KOPT-K1 (cell line): ENCODE results near the gene RNF214.
"Not testable (repeated sequence)": the region's sequence is repeated elsewhere in the genome, so short reads cannot be mapped to it uniquely, and the experiment has no call there.

ENCODE experiments used
- H3K27ac ChIP-seq: fragments of 200-600 bp; sonication (generic); 2 replicates; pipeline ENCODE4 v1.5.1; 2016; ENCODE audit warnings: antibody characterized with exemption, mild to moderate bottlenecking, low read depth, low read length; ENCODE audit not compliant: poor library complexity, severe bottlenecking
- H3K36me3 ChIP-seq: fragments of 200-600 bp; sonication (generic); 2 replicates; pipeline ENCODE4 v1.5.1; 2017; ENCODE audit warnings: antibody characterized with exemption, mild to moderate bottlenecking, low read length, moderate library complexity; ENCODE audit not compliant: insufficient read depth
- H3K9me3 ChIP-seq: fragments of 200-600 bp; sonication (generic); 2 replicates; pipeline ENCODE4 v1.5.1; 2017; ENCODE audit warnings: antibody characterized with exemption, low read length, mild to moderate bottlenecking; ENCODE audit not compliant: insufficient read depth, poor library complexity, severe bottlenecking

The RNF214 gene

DNA sequence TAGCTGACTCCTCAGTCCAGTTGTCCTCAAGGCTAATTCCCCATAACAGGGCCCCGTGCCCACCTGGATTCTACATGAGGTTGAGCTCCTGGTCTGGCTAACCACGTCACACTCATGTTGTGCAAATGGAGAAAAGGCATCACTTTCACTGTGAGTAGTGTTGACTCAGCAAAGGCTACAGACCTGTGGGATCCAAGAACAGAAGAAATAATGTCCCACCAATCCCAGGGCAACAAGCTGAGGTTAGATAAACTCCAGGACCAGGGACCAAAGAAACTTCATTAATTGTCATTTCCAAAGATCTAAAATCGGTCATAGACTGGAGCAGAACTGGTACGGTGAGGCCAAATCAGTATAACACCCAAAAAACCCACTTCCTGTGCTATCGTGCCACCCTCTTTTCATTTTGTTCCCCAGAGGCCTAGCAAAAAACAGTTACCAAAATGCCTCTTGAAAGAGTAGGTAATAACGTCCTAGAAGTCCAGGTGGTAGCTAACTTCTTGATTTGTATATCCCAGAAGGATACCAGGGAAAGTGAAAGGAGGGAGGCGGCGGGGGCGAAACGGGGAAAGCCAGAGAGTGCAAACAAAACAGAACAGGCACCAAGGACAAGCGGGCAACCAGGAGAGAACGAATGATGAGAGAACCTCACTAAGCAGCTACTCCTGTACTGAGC is 2.0 kb upstream of the RNF214 start:
- H3K27ac ChIP-seq: peak overlapping the region; percentile 95
- H3K9me3 ChIP-seq: no peaks in the 10 kb centered on the region

GRCh38 chr11:117230999-117231841 is 1.3 kb upstream of the RNF214 start:
- H3K36me3 ChIP-seq: peaks cover 39% of the 10 kb centered on the region
- H3K9me3 ChIP-seq: no peaks in the 10 kb centered on the region
- H3K27ac ChIP-seq: peak overlapping the region; percentile 95

More for the DNA sequence above, 2.0 kb upstream of the RNF214 start:
- H3K36me3 ChIP-seq: peaks cover 47% of the 10 kb centered on the region

- peak within 1 kb of the TSS; percentile 95 for H3K27ac ChIP-seq
- H3K36me3 ChIP-seq: peaks cover 38% of the 10 kb centered on the region
- no peaks in the 10 kb centered on the region for H3K9me3 ChIP-seq
Measured at GRCh38 chr11:117231842-117232091, 704 bp upstream of the RNF214 start, which contains the start of gene PCSK7. Gene PCSK7 (minus strand): TSS chr11:117232073. CDS start chr11:117229844, 2,229 bp downstream.

DNA sequence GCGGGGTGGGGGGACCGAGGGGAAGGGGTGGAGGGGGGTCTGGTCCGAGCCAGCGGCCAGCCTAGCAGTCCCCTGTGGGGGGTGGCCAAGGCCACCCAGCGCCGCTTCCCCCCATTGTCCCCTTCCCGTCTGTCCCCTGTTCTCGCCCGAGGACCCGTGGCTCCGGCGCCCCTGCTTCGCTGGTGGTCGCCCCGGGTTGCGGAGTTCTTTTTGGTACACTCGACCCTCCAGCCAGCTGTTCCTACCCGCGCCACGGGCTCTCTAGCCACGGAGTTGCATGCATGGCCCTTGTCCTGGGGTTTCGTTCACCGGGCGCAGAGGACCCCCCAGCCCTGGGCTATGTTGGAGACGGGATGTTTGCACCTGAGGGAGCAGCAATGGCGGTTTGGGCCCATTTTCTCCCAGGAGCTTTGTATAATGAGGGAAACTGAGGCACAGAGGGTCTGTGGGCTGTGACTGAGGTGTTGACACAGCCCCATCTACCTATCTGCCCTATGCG is 489 bp downstream of the RNF214 start:
- H3K9me3 ChIP-seq: no peaks in the 10 kb centered on the region

GRCh38 chr11:117238221-117238620 is 5.8 kb downstream of the RNF214 start:
- H3K27ac ChIP-seq: no peak overlapping the region
- no peaks in the 10 kb centered on the region for H3K9me3 ChIP-seq
- peaks cover 48% of the 10 kb centered on the region for H3K36me3 ChIP-seq

More for the DNA sequence above, 489 bp downstream of the RNF214 start:
- Histone ChIP-seq H3K36me3 (peaks cover 27% of the 10 kb centered on the region), H3K27ac (peak overlapping the region; percentile 95)

GRCh38 chr11:117239295-117239694 is 6.8 kb downstream of the RNF214 start:
- peaks cover 55% of the 10 kb centered on the region for H3K36me3 ChIP-seq
- no peak overlapping the region for H3K27ac ChIP-seq
- no peaks in the 10 kb centered on the region for H3K9me3 ChIP-seq

DNA sequence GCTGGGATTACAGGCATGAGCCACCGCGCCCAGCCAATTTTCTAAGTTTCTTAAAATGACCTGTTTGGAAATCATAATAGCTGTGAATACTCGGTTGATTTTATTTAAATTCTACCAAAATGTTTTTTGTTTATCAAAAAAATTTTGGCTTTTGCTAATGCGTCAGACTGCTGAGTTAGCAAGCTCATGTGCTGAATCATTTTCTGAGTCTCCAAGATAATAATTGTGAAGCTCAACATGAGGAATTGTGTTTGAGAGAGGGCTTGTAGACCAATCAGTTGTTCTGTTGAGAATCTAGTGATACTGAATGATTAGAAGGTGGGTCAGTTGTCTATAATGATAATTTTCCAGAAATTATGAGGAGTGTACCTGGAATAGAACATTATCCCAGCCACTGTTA is 15.9 kb downstream of the RNF214 start:
- Histone ChIP-seq H3K9me3 (no peaks in the 10 kb centered on the region), H3K27ac (no peak overlapping the region), H3K36me3 (peaks cover 71% of the 10 kb centered on the region)

GRCh38 chr11:117249571-117249970 is 17.1 kb downstream of the RNF214 start:
- no peak overlapping the region for H3K27ac ChIP-seq
- peaks cover 73% of the 10 kb centered on the region for H3K36me3 ChIP-seq
- no peaks in the 10 kb centered on the region for H3K9me3 ChIP-seq

DNA sequence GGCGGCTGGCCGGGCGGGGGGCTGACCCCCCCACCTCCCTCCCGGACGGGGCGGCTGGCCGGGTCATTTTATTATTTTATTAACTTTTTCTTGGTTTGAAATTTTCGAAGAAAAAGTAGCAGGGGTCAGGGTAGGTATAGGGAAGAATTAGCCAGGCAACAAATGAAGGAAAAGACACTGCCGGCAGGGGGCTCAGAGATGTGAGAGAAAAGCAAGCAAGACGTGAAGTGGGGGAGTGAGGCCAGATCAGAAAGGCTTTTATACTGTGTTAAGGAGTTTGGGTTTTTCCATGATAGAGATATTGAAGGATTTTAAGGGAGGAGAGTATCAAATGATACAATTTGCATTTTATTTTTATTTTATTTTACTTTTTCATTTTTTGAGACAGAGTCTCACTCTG is 19.0 kb downstream of the RNF214 start:
- Histone ChIP-seq H3K9me3 (no peaks in the 10 kb centered on the region), H3K36me3 (peaks cover 67% of the 10 kb centered on the region)

GRCh38 chr11:117255966-117256365 is 23.5 kb downstream of the RNF214 start:
- Histone ChIP-seq H3K27ac (no peak overlapping the region), H3K9me3 (no peaks in the 10 kb centered on the region), H3K36me3 (peaks cover 35% of the 10 kb centered on the region)

More for the DNA sequence above, 19.0 kb downstream of the RNF214 start:
- no peak overlapping the region for H3K27ac ChIP-seq

DNA sequence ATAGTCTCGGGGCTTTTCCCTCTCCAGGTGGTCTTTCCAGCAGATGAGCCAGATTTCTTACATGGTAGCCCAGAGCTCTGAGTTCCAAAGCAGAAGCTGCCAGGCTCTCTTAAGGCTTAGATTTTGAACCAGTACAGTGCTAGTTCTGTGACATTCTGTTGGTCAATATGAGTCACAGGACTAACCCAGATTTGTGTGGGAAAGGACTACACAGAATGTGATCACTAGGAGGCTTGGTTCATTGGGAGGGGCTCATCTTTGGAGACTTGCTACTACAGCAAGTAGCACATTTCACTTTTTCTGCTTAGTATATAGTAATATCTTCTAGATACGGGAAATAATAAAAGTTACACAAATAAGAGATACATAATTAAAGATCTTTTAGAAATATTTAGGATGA is 24.1 kb downstream of the RNF214 start:
- no peak overlapping the region for H3K27ac ChIP-seq
- H3K9me3 ChIP-seq: no peaks in the 10 kb centered on the region
- H3K36me3 ChIP-seq: peaks cover 35% of the 10 kb centered on the region

GRCh38 chr11:117258576-117258975 is 26.1 kb downstream of the RNF214 start:
- peaks cover 27% of the 10 kb centered on the region for H3K36me3 ChIP-seq
- H3K9me3 ChIP-seq: no peaks in the 10 kb centered on the region
- H3K27ac ChIP-seq: no peak overlapping the region

GRCh38 chr11:117259417-117259816 is 26.9 kb downstream of the RNF214 start:
- H3K36me3 ChIP-seq: peaks cover 19% of the 10 kb centered on the region; the same call in 1 of the 2 replicates
- no peak overlapping the region for H3K27ac ChIP-seq
- H3K9me3 ChIP-seq: no peaks in the 10 kb centered on the region

DNA sequence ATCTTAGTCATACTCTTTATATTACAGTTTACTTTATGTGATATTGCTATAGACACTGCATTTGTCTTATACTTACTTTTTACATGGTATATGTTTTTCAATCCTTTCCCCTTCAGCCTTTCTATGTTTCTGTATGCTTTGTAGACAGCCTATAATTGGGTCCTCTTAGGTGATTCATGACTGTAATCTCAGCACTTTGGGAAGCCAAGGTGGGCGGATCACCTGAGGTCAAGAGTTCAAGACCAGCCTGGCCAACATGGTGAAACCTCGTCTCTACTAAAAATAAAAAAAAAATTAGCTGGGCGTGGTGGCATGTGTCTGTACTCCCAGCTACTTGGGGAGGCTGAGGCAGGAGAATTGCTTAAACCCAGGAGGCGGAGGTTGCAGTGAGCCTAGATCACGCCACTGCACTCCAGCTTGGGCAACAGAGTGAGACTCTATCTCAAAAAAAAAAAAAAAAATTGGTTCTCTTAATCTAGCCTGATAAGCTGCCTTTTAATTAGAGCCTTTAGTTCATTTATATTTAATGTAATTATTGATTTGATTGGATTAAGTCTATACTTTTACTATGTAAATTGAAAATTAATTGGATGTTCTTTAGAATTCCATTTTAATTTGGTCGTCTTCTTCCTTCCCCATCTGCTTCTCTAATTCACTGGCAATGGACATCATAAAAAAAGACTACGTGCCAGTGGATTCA is 32.3 kb downstream of the RNF214 start:
- not testable (repeated sequence) for H3K27ac ChIP-seq, H3K9me3 ChIP-seq
- peaks cover 12% of the 10 kb centered on the region for H3K36me3 ChIP-seq

DNA sequence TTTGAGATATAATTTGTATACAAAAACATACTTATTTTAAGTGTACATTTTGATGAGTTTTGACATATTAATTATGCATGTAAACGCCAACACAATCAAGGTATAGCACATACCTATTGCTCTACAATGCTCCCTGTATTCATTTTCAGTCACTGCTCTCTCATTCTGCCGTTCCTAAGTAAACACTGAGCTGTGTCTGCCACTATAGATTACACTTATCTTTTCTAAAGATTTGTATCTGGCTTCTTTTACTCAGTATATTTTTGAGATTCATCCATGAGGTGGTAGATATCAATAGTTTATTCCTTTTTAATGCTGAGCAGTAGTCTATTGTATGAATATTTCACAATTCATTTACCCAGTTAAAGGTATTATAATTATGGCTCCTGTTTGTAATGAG is 33.3 kb downstream of the RNF214 start:
- Histone ChIP-seq H3K27ac (no peak overlapping the region), H3K9me3 (no peaks in the 10 kb centered on the region), H3K36me3 (peaks cover 7% of the 10 kb centered on the region)
